IPS-11a (cell line): Measurements from ENCODE around the gene CDCP2.
"Not testable (repeated sequence)": the region's sequence is repeated elsewhere in the genome, so short reads cannot be mapped to it uniquely, and the experiment has no call there.

ENCODE experiments used
- H3K4me3 ChIP-seq: one replicate; pipeline ENCODE4 v1.5.1; 2013; ENCODE audit warnings: low read depth, low read length, control low read depth

The CDCP2 gene

GRCh38 chr1:54168206-54168965 lies 15.6 kb upstream of the CDCP2 start:
- H3K4me3 ChIP-seq: no peak overlapping the region

- H3K4me3 ChIP-seq: no peak overlapping the region
Observed at GRCh38 chr1:54167422-54168139, 14.8 kb upstream of the CDCP2 start.

GRCh38 chr1:54166357-54166756 lies 13.6 kb upstream of the CDCP2 start:
- not testable (repeated sequence) for H3K4me3 ChIP-seq

GRCh38 chr1:54165146-54165545 lies 12.3 kb upstream of the CDCP2 start:
- H3K4me3 ChIP-seq: no peak overlapping the region

GRCh38 chr1:54163573-54163972 lies 10.8 kb upstream of the CDCP2 start:
- no peak overlapping the region for H3K4me3 ChIP-seq

GRCh38 chr1:54163051-54163450 lies 10.3 kb upstream of the CDCP2 start:
- H3K4me3 ChIP-seq: no peak overlapping the region

GRCh38 chr1:54161495-54162168 lies 8.8 kb upstream of the CDCP2 start:
- no peak overlapping the region for H3K4me3 ChIP-seq

GRCh38 chr1:54160351-54160750 lies 7.6 kb upstream of the CDCP2 start:
- no peak overlapping the region for H3K4me3 ChIP-seq

GRCh38 chr1:54159733-54160316 lies 7.0 kb upstream of the CDCP2 start:
- H3K4me3 ChIP-seq: no peak overlapping the region

- no peak overlapping the region for H3K4me3 ChIP-seq
Observed at GRCh38 chr1:54158071-54158470, 5.3 kb upstream of the CDCP2 start.

GRCh38 chr1:54157401-54157800 lies 4.6 kb upstream of the CDCP2 start:
- no peak overlapping the region for H3K4me3 ChIP-seq

- H3K4me3 ChIP-seq: no peak overlapping the region
Observed at GRCh38 chr1:54156986-54157385, 4.2 kb upstream of the CDCP2 start.

GRCh38 chr1:54156201-54156600 lies 3.4 kb upstream of the CDCP2 start:
- H3K4me3 ChIP-seq: no peak overlapping the region

- no peak overlapping the region for H3K4me3 ChIP-seq
Observed at GRCh38 chr1:54153535-54154439, 987 bp upstream of the CDCP2 start.

GRCh38 chr1:54151013-54151412 lies 1.8 kb downstream of the CDCP2 start:
- H3K4me3 ChIP-seq: no peak overlapping the region

- no peak overlapping the region for H3K4me3 ChIP-seq
Observed at GRCh38 chr1:54149734-54150133, 3.1 kb downstream of the CDCP2 start.

GRCh38 chr1:54144366-54144765 lies 8.4 kb downstream of the CDCP2 start:
- no peak overlapping the region for H3K4me3 ChIP-seq

GRCh38 chr1:54142146-54142900 lies 10.5 kb downstream of the CDCP2 start:
- no peak overlapping the region for H3K4me3 ChIP-seq

GRCh38 chr1:54139711-54140110 lies 13.1 kb downstream of the CDCP2 start:
- no peak overlapping the region for H3K4me3 ChIP-seq

GRCh38 chr1:54138994-54139393 lies 13.8 kb downstream of the CDCP2 start:
- H3K4me3 ChIP-seq: no peak overlapping the region
